HG03460 (cell line): ENCODE results near the gene GPR162.

Experiments
- ATAC-seq: cut with Tn5 transposase; IDR thresholded peaks from one replicate; pipeline ENCODE4 v1.9.1; 2021; ENCODE audit not compliant: unreplicated experiment

The GPR162 gene

DNA sequence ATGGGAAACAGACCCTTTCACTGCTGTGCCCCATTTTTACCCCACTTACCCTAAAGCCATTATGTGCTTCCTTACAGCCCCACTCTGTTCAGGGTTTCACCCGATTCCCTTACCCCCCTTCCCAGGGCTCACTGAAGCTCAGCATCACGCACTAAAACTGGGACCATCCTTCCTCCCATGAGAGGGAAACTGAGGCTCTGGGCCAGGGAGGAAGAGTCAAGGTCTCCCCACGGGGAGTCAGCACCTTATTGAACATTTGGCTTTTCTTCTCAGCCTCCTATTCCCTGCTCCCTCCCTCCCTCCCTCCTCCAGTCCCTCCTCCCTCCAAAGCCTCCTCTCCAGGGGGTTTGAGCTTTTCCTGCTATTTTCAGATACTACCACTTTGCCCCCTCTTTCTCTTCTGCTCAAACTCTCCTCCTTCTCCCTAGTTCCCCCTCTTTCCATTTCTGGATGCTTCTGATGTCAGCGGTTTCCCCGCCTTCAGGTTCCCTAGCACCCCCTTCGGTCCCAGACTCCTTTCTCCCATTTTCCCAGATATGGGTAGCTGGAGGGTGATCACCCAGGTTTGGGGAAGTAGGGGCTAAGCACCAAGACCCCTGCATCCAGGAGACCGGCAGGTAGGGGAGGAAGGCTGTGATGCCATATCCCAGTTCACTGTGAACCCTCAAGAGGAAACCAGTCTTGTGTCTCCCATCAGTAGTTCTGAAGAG lies 960 bp downstream of the GPR162 start:
- ATAC-seq, result no peak

DNA sequence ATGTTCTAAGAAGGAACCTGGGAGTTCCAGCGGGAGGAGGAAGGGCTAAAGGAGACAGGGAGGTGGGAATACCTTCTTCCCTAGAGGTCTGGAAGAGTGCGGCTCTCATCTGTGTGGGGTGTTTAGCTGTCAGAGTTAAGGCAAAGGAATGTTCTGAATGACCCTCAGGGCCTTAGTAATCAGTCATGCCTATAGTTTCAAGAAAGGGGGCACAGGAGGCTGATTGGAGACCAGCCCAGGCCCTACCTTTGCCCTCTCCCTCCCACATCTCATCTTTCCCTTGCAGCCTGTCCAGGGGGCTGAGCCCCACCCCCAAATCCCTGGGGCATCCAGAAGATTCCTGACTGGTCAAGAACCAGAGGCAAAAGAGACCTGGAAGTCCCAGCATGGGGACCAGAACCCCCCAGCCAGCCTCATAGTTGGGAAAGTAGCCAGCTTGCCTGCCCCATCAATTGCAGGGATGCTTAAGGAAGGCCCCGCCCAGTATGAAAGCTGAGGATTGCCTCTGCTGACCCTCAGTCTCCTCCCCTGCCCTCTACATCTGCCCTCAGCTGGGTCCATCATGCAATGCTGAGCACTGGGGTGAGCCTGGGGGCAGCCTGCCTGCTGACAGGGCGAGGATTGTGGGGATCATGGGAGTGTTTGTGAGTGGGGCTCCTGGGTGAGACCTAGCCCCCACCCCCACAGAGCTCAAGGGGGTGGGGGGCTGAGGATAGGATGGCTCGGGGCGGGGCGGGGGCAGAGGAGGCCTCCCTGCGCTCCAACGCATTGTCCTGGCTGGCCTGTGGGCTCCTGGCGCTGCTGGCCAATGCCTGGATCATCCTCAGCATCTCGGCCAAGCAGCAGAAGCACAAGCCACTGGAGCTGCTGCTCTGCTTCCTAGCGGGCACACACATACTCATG lies 1.8 kb downstream of the GPR162 start:
- ATAC-seq, result no peak

DNA sequence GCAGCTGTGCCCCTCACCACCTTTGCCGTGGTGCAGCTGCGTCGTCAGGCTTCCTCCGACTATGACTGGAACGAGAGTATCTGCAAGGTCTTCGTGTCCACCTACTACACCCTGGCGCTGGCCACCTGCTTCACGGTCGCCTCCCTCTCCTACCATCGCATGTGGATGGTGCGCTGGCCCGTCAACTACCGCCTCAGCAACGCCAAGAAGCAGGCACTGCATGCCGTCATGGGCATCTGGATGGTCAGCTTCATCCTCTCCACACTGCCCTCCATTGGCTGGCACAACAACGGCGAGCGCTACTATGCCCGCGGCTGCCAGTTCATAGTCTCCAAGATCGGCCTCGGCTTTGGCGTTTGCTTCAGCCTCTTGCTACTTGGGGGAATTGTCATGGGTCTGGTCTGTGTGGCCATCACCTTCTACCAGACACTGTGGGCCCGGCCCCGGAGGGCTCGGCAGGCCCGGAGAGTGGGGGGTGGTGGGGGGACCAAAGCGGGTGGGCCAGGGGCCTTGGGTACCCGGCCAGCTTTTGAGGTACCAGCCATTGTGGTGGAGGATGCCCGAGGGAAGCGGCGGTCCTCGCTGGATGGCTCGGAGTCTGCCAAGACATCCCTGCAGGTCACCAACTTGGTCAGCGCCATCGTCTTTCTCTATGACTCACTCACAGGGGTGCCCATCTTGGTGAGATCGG lies 2.6 kb downstream of the GPR162 start:
- no peak for ATAC-seq

DNA sequence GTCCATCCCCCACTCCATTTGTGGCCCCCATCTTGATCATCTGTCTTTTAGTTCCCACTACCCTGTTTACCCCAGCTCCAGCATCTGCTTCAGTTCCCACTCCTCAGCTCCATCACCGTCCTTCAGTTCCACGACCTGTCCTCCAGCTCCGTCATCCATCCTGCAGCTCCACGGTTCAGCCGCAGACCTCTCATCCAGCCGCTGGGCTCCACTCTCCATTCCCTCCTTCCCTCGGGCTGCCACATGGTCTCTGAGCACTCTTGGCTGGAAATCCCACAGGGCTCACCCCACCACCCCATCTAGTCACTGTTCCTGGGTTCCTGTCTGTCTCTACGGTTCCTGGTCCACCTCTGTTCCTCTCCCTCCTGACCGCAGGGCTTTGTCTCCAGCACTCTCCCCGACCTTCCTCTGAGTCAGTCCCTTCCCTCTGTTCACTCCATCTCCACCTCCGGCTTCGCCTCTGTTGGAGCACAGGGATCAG lies 3.3 kb downstream of the GPR162 start:
- ATAC-seq, result no peak

DNA sequence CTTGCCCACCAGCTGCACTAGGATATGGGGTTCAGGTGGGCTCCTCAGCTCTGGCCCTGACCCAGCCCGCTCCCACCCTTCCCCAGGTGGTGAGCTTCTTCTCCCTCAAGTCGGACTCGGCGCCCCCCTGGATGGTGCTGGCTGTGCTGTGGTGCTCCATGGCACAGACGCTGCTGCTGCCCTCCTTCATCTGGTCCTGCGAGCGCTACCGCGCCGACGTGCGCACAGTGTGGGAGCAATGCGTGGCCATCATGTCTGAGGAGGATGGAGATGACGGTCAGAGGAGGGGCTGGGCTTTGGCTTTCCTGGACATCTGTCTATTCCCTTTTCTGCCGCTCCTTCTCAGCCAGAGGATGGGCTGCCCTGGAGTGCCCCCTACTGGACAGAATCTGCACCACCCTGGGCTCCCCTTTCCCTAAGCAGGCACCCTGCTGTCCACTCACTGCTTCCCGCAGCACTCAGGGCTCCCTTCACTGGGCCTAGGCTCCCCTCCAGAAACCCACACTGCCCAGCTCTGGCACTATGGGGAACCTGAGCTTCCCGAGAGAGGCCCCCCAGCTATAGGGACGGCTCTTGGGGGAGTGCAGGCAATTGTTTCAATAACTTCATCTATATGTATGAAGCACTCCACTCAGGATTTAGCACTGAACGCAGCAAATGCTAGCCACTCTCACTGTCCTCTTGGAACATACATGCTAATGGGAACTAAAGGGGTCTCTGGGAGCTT lies 3.9 kb downstream of the GPR162 start:
- no peak for ATAC-seq

DNA sequence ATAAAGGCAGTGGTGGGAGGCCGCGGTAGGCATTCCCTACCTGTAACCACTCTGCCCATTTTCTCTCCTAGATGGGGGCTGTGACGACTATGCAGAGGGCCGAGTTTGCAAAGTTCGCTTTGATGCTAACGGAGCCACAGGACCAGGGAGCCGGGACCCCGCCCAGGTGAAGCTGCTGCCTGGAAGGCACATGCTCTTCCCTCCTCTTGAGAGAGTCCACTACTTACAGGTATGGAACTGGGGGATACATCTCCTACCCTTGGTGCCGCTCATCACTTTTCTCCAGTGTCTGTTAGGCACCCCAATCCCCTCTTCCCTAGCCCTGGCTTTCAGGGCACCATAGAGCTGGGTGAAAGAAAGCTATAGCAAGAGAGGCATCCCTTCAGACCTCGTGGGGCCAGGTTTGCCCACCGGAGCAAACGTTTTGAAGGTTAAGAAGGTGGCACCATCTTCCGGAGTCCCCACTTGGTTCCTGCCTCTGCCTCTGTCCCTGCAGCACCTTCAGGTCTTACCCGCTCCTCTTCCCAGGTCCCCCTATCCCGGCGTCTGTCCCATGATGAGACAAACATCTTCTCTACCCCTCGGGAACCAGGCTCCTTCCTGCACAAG lies 4.6 kb downstream of the GPR162 start:
- ATAC-seq, result no peak

DNA sequence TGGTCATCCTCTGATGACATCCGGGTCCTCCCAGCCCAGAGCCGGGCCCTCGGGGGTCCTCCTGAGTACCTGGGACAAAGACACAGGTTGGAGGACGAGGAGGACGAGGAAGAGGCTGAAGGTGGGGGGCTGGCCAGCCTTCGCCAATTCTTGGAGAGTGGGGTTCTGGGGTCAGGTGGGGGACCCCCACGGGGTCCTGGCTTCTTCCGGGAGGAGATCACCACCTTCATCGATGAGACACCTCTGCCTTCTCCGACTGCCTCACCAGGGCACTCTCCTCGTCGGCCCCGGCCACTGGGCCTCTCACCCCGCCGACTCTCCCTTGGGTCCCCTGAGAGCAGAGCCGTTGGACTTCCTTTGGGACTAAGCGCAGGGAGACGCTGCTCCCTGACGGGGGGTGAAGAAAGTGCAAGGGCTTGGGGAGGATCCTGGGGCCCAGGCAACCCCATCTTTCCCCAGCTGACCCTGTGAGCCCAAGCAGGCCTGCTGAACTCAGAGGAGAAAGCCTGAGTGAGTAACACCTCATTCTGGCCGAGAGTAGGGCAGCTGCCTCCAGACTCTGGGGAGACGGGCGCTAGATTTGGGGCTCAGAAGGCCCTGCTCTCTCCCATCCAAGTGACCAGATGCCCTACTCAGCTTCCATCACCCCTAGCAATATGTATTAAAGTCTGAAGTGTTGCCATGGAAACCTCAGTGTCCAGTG lies 5.3 kb downstream of the GPR162 start:
- no peak for ATAC-seq

DNA sequence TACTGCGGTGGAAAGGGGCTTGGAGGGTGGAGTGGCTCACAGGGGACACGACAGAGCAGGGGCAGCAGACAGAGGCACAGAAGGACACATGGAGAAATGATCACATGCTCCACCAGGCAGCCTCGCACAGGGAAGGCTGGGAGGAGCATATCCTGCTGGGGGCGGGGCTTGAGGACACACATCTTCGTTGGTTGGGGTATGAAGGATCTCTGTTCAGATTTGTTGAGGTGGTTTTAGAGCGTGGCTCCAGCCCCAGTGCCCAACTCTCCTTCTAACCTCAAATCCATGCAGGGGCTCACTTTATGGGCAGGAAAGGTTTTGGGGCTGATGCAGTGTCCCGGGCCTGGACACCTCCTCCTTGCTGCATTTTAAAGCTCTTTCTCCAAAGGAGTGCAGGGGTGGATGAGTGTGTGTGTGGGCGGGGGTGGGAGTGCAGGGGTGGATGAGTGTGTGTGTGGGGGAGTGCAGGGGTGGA lies 5.9 kb downstream of the GPR162 start:
- no peak for ATAC-seq

DNA sequence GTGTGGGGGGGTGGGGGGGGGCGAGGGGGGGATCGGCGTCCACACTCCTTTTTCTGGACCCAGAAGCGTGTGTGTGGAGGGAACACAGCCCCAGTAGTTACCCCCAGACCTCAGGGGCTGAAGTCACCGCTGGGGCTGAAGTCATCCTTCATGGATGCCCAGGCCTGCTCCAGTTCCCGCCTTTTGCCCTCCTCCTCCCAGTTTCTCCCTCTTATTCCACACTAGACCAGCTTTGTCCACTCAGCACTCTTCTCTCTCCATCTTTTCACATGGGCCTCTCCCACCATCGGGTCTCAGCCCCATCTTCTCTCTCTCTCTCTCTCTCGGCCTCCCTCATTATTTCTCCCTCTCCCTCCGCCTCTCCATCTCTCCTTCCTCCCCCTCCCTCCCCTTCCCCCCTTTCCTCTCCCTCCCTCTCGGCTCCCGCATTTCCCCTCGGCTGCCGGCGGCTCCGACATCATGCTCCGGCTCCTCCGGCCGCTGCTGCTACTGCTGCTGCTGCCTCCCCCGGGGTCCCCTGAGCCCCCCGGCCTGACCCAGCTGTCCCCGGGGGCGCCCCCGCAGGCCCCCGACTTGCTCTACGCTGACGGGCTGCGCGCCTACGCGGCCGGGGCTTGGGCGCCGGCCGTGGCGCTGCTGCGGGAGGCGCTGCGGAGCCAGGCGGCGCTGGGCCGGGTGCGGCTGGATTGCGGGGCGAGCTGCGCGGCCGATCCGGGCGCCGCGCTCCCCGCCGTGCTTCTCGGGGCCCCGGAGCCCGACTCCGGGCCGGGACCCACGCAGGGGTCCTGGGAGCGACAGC lies 6.6 kb downstream of the GPR162 start, which contains the start of gene P3H3:
TSS of gene P3H3 (plus strand) at position 426 of the 799 bp plus-strand sequence. CDS start at position 460, 34 bp downstream.
- ATAC-seq, result no peak

DNA sequence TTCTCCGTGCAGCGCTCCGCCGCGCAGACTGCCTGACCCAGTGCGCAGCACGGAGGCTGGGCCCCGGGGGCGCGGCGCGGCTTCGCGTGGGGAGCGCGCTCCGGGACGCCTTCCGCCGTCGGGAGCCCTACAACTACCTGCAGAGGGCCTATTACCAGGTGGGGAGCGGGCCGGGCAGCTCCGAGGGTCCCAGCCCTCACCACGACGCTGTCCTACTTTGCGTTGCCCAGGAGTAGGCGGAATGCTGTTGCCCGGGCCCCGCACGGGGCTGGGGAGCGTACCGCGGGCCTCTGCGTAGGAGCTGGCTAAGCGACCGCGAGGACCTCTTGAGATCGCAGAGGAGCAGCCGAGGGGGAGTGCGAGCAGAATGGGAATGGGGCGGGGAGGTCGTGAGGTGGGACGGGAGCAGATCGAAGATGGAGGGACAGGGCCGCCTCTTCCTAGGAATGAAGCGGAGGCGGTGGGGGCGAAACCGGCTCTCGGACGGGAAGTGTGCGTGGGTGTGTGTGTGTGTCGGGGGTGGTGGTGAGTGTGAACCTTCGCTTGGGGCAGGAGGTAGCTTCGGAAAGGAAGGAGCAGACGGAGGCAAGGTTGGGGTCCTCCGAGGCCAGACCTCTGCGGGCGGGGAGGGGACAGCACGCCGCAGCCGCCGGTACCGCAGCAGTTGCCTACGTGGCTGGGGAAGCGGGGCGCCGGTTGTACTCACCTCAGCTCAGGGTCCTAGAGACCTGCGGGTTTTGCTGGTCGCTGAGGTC lies 7.3 kb downstream of the GPR162 start:
- no peak for ATAC-seq

DNA sequence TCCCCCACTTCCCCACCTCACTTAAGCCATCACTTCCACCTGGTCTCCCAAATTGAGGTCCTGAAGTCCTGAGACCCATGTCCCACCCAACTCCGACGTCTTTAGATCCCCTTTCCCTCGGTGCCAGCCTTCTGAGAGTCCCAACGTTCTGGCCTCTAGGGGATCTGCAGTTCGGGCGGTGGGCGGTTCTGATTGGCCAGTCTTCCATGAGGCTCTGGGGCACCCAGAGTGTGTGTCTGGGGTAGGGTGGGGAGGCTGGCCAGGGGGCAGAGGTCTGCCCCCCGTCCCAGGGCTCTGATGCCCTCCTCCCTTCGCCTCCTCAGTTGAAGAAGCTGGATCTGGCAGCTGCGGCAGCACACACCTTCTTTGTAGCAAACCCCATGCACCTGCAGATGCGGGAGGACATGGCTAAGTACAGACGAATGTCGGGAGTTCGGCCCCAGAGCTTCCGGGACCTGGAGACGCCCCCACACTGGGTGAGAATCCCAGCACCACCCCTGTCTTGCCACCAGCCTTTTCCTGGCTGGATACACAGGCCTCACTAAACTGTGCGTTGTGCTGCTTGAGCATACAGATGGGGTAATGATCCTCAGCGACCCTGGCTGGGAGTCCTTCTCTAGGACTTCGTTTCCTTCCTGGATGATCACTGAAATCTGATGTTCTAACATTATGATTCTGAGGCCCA lies 8.1 kb downstream of the GPR162 start:
- ATAC-seq, result no peak

DNA sequence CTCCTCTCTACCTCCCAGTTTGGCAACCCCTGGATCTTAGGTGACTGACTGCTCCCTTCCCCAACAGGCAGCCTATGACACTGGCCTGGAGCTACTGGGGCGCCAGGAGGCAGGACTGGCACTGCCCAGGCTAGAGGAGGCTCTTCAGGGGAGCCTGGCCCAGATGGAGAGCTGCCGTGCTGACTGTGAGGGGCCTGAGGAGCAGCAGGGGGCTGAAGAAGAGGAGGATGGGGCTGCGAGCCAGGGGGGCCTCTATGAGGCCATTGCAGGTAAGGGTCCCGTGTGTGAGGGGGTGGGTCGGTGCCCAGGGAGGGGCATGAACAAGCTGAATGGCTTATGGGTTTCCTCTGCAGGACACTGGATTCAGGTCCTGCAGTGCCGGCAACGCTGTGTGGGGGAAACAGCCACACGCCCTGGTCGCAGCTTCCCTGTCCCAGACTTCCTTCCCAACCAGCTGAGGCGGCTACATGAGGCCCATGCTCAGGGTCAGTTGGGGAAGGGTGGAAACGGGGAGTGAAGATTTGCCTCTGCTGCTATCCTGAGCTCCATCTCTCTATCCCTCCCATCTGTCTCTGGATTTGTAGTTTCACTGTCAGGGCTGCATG lies 8.8 kb downstream of the GPR162 start:
- no peak for ATAC-seq

DNA sequence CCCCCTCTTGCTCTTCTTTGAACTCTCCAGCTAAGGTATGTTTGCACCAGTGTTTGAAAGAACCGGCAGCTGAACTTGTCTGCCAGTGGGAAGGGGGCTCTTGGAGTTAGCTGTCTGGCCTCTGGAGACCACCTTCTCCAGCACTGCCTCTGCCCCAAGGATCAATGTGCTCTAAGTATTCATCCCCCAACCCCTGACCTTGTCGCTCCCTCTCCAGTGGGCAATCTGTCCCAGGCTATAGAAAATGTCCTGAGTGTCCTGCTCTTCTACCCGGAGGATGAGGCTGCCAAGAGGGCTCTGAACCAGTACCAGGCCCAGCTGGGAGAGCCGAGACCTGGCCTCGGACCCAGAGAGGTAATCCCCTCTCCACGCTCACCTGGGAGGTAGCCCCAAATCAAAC lies 9.4 kb downstream of the GPR162 start:
- no peak for ATAC-seq

DNA sequence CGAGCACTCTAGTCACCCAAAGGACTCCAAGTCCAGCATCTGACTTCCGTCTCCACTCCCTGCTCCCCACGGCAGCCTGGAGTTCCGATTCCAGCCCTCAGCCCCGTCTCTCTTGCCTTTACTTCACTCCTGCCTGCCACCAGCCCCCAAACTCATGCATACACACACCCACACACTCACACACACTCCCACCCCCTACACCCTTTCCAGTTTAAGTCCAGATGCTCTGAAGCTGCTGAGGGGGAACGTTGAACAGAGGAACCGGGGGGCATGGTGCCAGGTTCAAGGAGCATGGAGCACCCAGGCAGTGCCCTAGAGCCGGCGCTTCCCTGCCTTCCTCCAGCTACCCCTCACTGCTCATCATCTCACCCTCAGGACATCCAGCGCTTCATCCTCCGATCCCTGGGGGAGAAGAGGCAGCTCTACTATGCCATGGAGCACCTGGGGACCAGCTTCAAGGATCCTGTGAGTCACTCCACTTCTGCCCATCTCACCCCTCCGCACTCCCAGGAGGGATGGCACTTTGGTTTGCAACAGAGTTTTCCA lies 9.9 kb downstream of the GPR162 start:
- no peak for ATAC-seq

DNA sequence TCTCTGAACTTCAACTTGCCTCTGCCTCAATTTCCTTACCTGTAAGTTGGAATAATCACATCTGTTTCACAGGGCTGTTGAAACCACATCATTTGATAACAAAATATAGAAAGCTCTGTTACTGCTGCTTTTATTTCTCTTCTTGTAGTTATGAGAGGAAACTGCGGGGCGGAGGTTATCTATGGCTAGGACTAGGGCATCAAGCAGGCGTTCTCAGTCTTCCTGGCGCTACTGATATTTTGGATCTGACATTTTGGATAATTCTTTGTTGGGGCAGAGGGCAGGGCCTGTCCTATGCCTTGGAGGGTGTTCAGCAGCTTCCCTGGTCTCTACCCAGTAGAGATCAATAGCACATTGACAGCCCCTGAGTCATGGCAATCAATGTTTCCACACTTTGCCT lies 10.5 kb downstream of the GPR162 start:
- ATAC-seq, result no peak

DNA sequence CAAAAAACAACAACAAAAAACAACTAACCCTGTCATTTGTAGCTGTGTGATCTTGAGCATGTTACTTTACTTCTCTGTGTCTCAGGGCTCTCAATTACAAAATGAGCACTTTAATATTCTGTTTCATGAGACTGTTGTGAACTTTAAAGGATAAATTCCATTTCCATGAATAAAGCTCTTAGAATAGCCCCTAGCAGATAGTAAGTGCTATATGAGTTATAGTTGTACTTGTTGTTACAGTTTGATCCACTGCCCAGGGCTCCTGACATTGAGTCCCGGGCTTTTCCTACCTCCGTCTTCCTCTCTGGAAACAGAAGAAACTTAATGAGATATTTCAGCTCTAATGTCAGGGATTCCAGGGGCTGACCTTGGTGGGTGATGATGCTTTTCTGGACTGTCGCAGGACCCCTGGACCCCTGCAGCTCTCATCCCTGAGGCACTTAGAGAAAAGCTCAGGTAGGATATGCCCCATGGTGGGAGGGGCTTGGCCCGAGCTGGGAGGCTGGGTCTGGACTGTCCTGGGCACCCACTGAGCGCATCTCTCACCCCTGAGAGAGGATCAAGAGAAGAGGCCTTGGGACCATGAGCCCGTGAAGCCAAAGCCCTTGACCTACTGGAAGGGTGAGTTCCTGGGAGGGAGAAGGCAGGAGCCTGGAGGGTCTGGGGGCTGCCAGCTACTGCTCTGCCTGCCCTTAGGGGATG lies 11.7 kb downstream of the GPR162 start:
- no peak for ATAC-seq
